Cardiac fibroblast (primary cell): ENCODE results near the gene ADAP1.

Source experiments
- DNase-seq, 2 donors: peaks; one replicate each; pipeline versions ENCODE4 v3.0.0 to v3.0.0-alpha.2; 2010; ENCODE audit warnings: low read depth in 2 of 2
- H3K4me3 ChIP-seq, 2 donors: replicated peaks in 1 of 2; 1 replicate in 1 of 2; 2 replicates in 1 of 2; pipeline ENCODE4 v1.5.1; 2011; ENCODE audit warnings: low read depth in 2 of 2, low read length in 2 of 2, mild to moderate bottlenecking in 2 of 2, moderate library complexity in 1 of 2
- TF ChIP-seq, protein P1 (sequence below): IDR thresholded peaks from one replicate; pipeline ENCODE4 v1.5.1; 2011; ENCODE audit warnings: low read depth, mild to moderate bottlenecking, low read length, inconsistent platforms

ADAP1 gene

DNA sequence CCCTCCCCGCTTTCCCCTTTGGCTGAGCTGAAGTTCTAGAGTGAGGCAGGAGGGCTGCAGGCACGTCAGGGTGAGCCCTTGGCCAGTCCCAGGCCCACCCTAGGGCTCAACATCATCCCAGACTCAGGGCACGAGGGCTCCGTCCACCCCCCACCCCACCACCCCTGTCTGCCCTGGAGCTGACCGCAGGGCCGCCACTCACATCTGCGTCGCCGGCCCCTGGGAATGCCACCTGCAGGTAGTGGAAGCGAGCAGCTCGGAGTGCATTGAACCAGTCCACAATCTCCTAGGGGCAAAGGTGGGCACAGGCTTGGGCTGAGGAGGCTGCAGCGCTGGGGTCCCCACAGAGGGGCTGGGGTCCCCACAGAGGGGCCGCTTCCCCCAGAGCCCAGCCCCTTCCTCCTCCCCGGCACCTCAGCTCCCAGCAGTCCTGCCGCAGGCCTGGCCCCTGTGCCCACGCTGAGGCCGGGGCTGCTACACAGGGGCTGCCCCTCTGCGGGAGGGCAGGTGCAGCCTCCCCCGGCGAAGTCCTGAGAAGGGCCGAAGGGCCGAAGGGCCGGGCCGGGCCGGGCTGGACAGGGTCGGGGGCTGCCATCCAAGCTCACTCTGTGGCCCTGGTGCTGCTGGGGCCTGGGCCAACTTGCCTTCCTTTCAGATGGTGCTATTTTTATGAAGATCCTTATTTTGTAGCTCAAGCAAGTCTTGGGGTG, 54.0 kb downstream of the ADAP1 start:
- H3K4me3 ChIP-seq: no peak overlapping the region
- no peak for DNase-seq
- TF ChIP-seq, protein P1, sequence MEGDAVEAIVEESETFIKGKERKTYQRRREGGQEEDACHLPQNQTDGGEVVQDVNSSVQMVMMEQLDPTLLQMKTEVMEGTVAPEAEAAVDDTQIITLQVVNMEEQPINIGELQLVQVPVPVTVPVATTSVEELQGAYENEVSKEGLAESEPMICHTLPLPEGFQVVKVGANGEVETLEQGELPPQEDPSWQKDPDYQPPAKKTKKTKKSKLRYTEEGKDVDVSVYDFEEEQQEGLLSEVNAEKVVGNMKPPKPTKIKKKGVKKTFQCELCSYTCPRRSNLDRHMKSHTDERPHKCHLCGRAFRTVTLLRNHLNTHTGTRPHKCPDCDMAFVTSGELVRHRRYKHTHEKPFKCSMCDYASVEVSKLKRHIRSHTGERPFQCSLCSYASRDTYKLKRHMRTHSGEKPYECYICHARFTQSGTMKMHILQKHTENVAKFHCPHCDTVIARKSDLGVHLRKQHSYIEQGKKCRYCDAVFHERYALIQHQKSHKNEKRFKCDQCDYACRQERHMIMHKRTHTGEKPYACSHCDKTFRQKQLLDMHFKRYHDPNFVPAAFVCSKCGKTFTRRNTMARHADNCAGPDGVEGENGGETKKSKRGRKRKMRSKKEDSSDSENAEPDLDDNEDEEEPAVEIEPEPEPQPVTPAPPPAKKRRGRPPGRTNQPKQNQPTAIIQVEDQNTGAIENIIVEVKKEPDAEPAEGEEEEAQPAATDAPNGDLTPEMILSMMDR: no peak

DNA sequence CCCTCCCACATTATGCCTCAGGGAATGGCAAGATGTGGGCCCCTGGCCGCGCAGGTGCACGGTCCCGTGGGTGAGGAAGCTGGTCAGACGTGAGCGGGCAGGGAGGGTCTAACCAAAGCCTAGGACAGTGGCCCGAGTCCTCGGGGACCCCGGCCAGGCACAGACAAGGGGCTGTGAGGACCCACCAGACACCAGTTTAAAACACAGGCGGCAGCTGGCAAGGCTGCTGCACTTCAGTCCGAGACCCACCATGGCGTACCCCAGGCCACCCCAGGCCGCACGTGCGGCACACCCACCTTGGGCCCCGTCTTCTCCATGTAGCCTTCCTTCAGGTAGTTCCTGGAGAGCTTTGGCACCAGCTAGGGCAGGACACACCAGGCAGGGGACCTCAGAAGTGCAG, 54.7 kb downstream of the ADAP1 start:
- DNase-seq: no peak
- no peak overlapping the region for H3K4me3 ChIP-seq
- TF ChIP-seq, protein P1: no peak

DNA sequence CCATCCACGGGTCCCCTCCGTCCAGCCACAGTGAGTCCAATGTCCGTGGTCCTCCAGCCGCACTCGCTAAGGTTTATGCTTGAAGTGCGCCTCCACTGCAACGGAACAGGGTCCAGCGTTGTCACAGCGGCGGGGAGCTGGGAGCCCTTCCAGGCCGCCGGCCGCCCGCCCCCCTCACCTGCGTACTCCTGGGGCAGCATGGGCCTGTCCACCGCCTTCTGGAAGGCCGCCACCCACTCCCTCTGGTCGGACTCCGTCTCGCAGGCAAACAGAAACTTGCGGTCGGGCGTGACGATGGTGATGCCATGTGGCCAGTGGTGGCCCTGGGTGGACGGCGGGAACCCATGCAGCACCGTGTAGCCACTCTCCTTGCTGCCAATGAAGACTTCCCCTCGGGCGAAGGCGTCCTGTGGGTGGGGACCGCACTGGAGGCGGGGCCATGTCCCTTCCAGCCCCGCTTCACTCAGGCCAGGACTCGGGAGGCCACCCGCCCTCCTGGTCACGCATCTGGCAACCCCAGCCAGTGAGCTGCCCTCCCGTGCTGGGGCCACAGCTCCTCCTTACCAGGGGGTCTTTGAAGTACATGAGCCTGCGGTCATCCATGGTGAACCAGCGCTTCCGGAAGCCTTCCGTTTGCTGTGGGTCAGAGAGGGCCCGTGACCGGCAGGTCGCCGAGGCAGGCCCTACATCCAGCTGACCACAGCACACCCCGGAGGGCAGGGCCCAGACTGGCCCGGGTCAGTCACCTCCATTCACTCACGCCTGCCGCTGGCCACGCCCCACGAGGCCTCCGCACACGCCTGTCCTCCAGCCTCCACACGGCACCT, 55.4 kb downstream of the ADAP1 start:
- no peak overlapping the region for H3K4me3 ChIP-seq
- no peak for DNase-seq
- TF ChIP-seq, protein P1: no peak

DNA sequence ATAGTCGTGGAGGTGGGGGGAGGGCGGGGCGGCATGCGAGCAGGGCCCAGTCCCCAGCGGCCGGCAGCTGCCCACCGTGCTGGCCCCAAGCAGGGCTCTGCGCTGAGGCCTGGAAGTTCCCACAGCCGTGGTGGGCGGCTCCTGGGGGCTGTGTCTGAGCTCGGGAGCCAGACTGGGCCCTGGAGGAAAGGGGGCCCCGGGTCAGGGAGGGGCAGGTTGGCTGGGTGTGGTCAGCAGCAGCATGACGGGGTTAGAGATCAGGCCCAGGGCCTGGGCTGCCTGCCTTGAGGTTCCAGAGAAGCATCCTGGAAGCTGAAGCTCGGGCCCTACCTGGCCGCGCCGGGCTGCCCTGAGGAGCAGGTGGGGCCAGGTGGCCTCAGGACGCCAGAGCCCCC, 56.0 kb downstream of the ADAP1 start:
- no peak overlapping the region for H3K4me3 ChIP-seq
- DNase-seq: no peak
- TF ChIP-seq, protein P1: no peak

DNA sequence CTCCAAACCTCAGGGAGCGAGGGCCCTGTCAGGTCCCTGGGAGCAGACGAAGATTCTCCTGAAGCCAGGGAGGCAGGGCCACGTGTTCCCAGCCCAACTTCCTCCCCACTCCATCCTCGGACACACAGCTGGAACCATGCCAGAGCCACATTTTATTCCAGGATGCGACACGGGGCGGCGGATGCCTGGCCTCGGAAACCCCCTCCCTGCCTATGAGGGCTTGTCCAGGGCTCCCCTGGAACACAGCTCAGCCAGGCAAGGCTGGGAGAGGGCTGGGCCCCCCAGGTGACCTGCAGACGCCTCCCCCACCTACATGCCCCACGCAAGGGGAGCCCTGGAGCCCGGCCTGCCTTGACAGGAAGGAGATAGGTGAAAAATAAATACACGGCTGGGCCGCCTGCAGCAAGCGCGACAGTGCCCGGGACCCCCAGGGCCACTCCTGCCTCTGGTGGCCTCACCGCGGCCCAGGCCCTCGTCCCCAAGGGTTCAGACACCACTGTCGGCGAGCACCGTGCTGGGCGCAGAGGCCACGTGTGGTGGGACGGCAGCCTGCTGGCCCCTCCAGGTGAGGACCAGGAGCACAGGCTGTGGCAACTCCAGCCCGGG, 56.6 kb downstream of the ADAP1 start:
- TF ChIP-seq, protein P1: no peak
- DNase-seq: peak in 1 of 2 donors; percentile 19
- H3K4me3 ChIP-seq: no peak overlapping the region

DNA sequence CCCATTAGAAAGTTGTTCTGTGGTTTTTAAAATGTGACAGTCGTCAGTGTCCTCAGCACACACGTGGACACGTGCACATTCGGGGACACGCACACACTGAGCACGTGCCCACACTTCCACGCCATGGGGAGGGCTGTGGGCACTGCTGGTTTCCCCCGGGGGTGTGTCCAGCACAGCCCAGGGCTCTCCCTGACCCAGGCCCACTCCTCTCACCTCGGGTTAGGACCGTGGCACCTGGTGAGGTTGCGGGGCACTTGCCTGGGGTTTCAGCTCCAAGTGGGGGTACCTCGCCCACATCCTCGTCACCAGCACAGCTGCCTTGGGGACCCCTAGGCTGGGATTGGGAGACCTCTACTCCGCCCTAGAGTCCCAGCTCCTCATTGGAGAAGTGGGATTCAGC, 57.4 kb downstream of the ADAP1 start:
- DNase-seq: no peak
- TF ChIP-seq, protein P1: no peak
- no peak overlapping the region for H3K4me3 ChIP-seq
